Activated T-helper 2 cell treated with anti-CD3 and anti-CD28 coated beads, Interferon-gamma antibody, Interleukin-2, Interleukin-4, amounts not matched to agents 10 μg/mL and 5 μg/mL and 100 μg/mL, durations not matched to agents 14 hours and 24 hours and 36 hours (primary cell): ENCODE results near the gene ARMH4. TPM values are rescaled to one million over a fixed set of nuclear protein-coding genes. Genes with fewer than 3 reads are reported as not detected.
"Not testable (repeated sequence)": the region's sequence is repeated elsewhere in the genome, so short reads cannot be mapped to it uniquely, and the experiment has no call there.

Source experiments
- DNase-seq: peaks from one replicate; pipeline ENCODE4 v3.0.0; 2021; ENCODE audit warnings: low spot score
- H3K27ac Mint-ChIP-seq: one replicate; pipeline ENCODE4 v1.8.0; 2021; ENCODE audit warnings: mixed read lengths
- H3K27me3 Mint-ChIP-seq: one replicate; pipeline ENCODE4 v1.8.0; 2021; ENCODE audit warnings: low read depth, mixed read lengths
- H3K36me3 Mint-ChIP-seq: one replicate; pipeline ENCODE4 v1.8.0; 2021; ENCODE audit warnings: low read depth, mixed read lengths
- H3K4me1 Mint-ChIP-seq: one replicate; pipeline ENCODE4 v1.8.0; 2021; ENCODE audit warnings: low read depth, mixed read lengths
- H3K4me3 Mint-ChIP-seq: one replicate; pipeline ENCODE4 v1.8.0; 2021; ENCODE audit warnings: low read depth, mild to moderate bottlenecking, moderate library complexity, mixed read lengths
- H3K9me3 Mint-ChIP-seq: one replicate; pipeline ENCODE4 v1.8.0; 2021; ENCODE audit warnings: mixed read lengths
- intact Hi-C: fragments of 100-400 bp; cut with micrococcal nuclease; formaldehyde crosslinking; loops from one replicate; pipeline ENCODE4 v1.15.1; 2023
- total RNA-seq: library from RNA; stranded (reverse); gene quantifications from 2 replicates; pipeline ENCODE4 v1.2.3, GENCODE V29; 2022

ARMH4 gene
- total RNA-seq, 1 donor from 2014 or later: 0.18 TPM

- DNase-seq: no peak
- Mint-ChIP-seq H3K9me3 (no peaks in the 10 kb centered on the region), H3K4me3 (no peak overlapping the region), H3K27me3 (peaks cover 12% of the 10 kb centered on the region), H3K4me1 (peaks cover 4% of the 10 kb centered on the region), H3K27ac (no peak overlapping the region), H3K36me3 (no peaks in the 10 kb centered on the region)
- intact Hi-C loops: no loop called here
These were observed 18.3 kb downstream of the ARMH4 start for GRCh38 chr14:58133739-58134138.

- Mint-ChIP-seq H3K4me1 (no peaks in the 10 kb centered on the region), H3K27ac (no peak overlapping the region), H3K36me3 (no peaks in the 10 kb centered on the region), H3K4me3 (no peak overlapping the region), H3K27me3 (peaks cover 6% of the 10 kb centered on the region), H3K9me3 (no peaks in the 10 kb centered on the region)
- intact Hi-C loops: no loop called here
- no peak for DNase-seq
These were observed 20.6 kb downstream of the ARMH4 start for GRCh38 chr14:58131386-58131785.

- H3K27ac Mint-ChIP-seq: no peak overlapping the region
These were observed 21.8 kb downstream of the ARMH4 start for GRCh38 chr14:58130116-58130782.

GRCh38 chr14:58129208-58129607 is 22.8 kb downstream of the ARMH4 start:
- H3K27me3 Mint-ChIP-seq: peaks cover 3% of the 10 kb centered on the region
- no peak for DNase-seq

More at GRCh38 chr14:58130116-58130782, 21.8 kb downstream of the ARMH4 start:
- no peak overlapping the region for H3K4me3 Mint-ChIP-seq
- no peak for DNase-seq
- no peaks in the 10 kb centered on the region for H3K36me3 Mint-ChIP-seq
- H3K9me3 Mint-ChIP-seq: peaks cover 11% of the 10 kb centered on the region
- no peaks in the 10 kb centered on the region for H3K4me1 Mint-ChIP-seq
- peaks cover 3% of the 10 kb centered on the region for H3K27me3 Mint-ChIP-seq
- intact Hi-C loops: no loop called here

GRCh38 chr14:58128416-58128815 is 23.6 kb downstream of the ARMH4 start:
- Mint-ChIP-seq H3K27me3 (peaks cover 3% of the 10 kb centered on the region), H3K9me3 (peaks cover 11% of the 10 kb centered on the region), H3K27ac (no peak overlapping the region), H3K4me3 (no peak overlapping the region), H3K4me1 (no peaks in the 10 kb centered on the region), H3K36me3 (no peaks in the 10 kb centered on the region)
- intact Hi-C loops: no loop called here
- DNase-seq: no peak

More at GRCh38 chr14:58129208-58129607, 22.8 kb downstream of the ARMH4 start:
- no peaks in the 10 kb centered on the region for H3K4me1 Mint-ChIP-seq
- intact Hi-C loops: no loop called here
- H3K9me3 Mint-ChIP-seq: peaks cover 11% of the 10 kb centered on the region
- no peaks in the 10 kb centered on the region for H3K36me3 Mint-ChIP-seq
- no peak overlapping the region for H3K4me3 Mint-ChIP-seq
- H3K27ac Mint-ChIP-seq: no peak overlapping the region

- H3K27ac Mint-ChIP-seq, H3K4me3 Mint-ChIP-seq, H3K4me1 Mint-ChIP-seq, H3K36me3 Mint-ChIP-seq, intact Hi-C loops, DNase-seq: not testable (repeated sequence)
- H3K9me3 Mint-ChIP-seq: peaks cover 11% of the 10 kb centered on the region
- H3K27me3 Mint-ChIP-seq: peaks cover 10% of the 10 kb centered on the region
These were observed 29.5 kb downstream of the ARMH4 start for GRCh38 chr14:58122546-58122945.

- Mint-ChIP-seq H3K27ac (no peak overlapping the region), H3K9me3 (peaks cover 11% of the 10 kb centered on the region), H3K27me3 (peaks cover 11% of the 10 kb centered on the region), H3K4me1 (no peaks in the 10 kb centered on the region), H3K4me3 (no peak overlapping the region), H3K36me3 (no peaks in the 10 kb centered on the region)
- no peak for DNase-seq
- intact Hi-C loops: no loop called here
These were observed 30.4 kb downstream of the ARMH4 start for GRCh38 chr14:58121530-58122186.

- H3K9me3 Mint-ChIP-seq: no peaks in the 10 kb centered on the region
- H3K4me3 Mint-ChIP-seq: no peak overlapping the region
- no peak overlapping the region for H3K27ac Mint-ChIP-seq
- DNase-seq: no peak
- intact Hi-C loops: no loop called here
- peaks cover 17% of the 10 kb centered on the region for H3K27me3 Mint-ChIP-seq
- H3K36me3 Mint-ChIP-seq: no peaks in the 10 kb centered on the region
- no peaks in the 10 kb centered on the region for H3K4me1 Mint-ChIP-seq
These were observed 32.6 kb downstream of the ARMH4 start for GRCh38 chr14:58119381-58119780.

- intact Hi-C loops: no loop called here
- Mint-ChIP-seq H3K27ac (no peak overlapping the region), H3K27me3 (peaks cover 24% of the 10 kb centered on the region), H3K9me3 (no peaks in the 10 kb centered on the region), H3K4me1 (no peaks in the 10 kb centered on the region), H3K36me3 (no peaks in the 10 kb centered on the region), H3K4me3 (no peak overlapping the region)
- DNase-seq: no peak
These were observed 33.8 kb downstream of the ARMH4 start for GRCh38 chr14:58118097-58118815.

GRCh38 chr14:58109744-58110143 is 42.3 kb downstream of the ARMH4 start:
- intact Hi-C loops: loop anchor here (10.0 kb wide), 2 partner anchors 135 to 255 kb away; partner anchors contain the start of gene PSMA3
- H3K9me3 Mint-ChIP-seq: no peaks in the 10 kb centered on the region
- H3K27me3 Mint-ChIP-seq: peaks cover 34% of the 10 kb centered on the region
- H3K27ac Mint-ChIP-seq: no peak overlapping the region
- H3K36me3 Mint-ChIP-seq: no peaks in the 10 kb centered on the region
- H3K4me3 Mint-ChIP-seq: no peak overlapping the region
- H3K4me1 Mint-ChIP-seq: no peaks in the 10 kb centered on the region
- no peak for DNase-seq

GRCh38 chr14:58108717-58109116 is 43.3 kb downstream of the ARMH4 start:
- DNase-seq: no peak
- Mint-ChIP-seq H3K27ac (no peak overlapping the region), H3K9me3 (no peaks in the 10 kb centered on the region), H3K36me3 (no peaks in the 10 kb centered on the region), H3K4me3 (no peak overlapping the region), H3K27me3 (peaks cover 33% of the 10 kb centered on the region), H3K4me1 (no peaks in the 10 kb centered on the region)
- intact Hi-C loops: loop anchor here (1.0 to 10.0 kb wide), 3 partner anchors 58 to 256 kb away; partner anchors contain the start of gene PSMA3

- no peak for DNase-seq
- Mint-ChIP-seq H3K27me3 (peaks cover 30% of the 10 kb centered on the region), H3K27ac (no peak overlapping the region), H3K4me1 (no peaks in the 10 kb centered on the region), H3K9me3 (no peaks in the 10 kb centered on the region), H3K4me3 (no peak overlapping the region), H3K36me3 (no peaks in the 10 kb centered on the region)
- intact Hi-C loops: loop anchor here (1.0 to 10.0 kb wide), 3 partner anchors 58 to 257 kb away; partner anchors contain the start of gene PSMA3
These were observed 44.0 kb downstream of the ARMH4 start for GRCh38 chr14:58107947-58108552.
